ENCODE results near the gene GALNT6.

DNA sequence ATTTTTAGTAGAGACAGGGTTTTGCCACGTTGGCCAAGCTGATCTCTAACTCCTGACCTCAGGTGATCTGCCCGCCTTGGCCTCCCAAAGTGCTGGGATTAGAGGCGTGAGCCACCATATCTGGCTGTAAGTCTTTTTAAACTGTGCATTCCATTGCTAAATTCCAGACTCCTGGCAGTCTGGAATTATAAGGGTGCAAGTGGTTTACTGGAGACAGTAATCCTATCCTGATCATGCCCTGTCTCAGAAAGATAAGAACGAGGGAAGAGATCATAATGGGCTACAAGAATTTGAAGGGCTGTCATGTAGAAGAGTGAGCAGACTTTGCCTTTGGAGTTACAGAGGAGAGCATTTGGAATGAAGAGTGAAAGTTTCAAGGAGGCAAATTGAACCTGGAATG is 26.6 kb upstream of the GALNT6 start:
- TF ChIP-seq, protein P1, sequence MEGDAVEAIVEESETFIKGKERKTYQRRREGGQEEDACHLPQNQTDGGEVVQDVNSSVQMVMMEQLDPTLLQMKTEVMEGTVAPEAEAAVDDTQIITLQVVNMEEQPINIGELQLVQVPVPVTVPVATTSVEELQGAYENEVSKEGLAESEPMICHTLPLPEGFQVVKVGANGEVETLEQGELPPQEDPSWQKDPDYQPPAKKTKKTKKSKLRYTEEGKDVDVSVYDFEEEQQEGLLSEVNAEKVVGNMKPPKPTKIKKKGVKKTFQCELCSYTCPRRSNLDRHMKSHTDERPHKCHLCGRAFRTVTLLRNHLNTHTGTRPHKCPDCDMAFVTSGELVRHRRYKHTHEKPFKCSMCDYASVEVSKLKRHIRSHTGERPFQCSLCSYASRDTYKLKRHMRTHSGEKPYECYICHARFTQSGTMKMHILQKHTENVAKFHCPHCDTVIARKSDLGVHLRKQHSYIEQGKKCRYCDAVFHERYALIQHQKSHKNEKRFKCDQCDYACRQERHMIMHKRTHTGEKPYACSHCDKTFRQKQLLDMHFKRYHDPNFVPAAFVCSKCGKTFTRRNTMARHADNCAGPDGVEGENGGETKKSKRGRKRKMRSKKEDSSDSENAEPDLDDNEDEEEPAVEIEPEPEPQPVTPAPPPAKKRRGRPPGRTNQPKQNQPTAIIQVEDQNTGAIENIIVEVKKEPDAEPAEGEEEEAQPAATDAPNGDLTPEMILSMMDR (conservative IDR thresholded peaks at IDR 0.05; ENCODE audit: low read depth, low read length): no peak
- no peak for TF ChIP-seq EZH2 (IDR thresholded peaks at IDR 0.05; ENCODE audit: low read length, unreplicated experiment)

All from PC-3 (cell line).